22Rv1 (cell line): ENCODE measurements around the gene FAM234B.
"Not testable (repeated sequence)": the region's sequence is repeated elsewhere in the genome, so short reads cannot be mapped to it uniquely, and the experiment has no call there.

Experiments
- ZFX ChIP-seq: fragments of 450-650 bp; IDR thresholded peaks from 2 replicates; pipeline ENCODE4 v1.6.1; 2017; ENCODE audit warnings: antibody characterized with exemption, borderline replicate concordance
- TF ChIP-seq, protein P1 (sequence below): fragments of 450-650 bp; IDR thresholded peaks from 2 replicates; pipeline ENCODE4 v1.5.1; 2017; ENCODE audit warnings: mild to moderate bottlenecking

DNA sequence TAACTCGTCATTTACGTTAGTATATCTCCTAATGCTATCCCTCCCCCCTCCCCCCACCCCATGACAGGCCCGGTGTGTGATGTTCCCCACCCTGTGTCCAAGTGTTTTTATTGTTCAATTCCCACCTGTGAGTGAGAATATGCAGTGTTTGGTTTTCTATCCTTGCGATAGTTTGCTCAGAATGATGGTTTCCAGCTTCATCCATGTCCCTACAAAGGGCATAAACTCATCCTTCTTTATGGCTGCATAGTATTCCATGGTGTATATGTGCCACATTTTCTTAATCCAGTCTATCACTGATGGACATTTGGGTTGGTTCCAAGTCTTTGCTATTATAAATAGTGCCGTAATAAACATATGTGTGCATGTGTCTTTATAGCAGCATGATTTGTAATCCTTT lies 39.5 kb downstream of the FAM234B start:
- TF ChIP-seq, protein P1, sequence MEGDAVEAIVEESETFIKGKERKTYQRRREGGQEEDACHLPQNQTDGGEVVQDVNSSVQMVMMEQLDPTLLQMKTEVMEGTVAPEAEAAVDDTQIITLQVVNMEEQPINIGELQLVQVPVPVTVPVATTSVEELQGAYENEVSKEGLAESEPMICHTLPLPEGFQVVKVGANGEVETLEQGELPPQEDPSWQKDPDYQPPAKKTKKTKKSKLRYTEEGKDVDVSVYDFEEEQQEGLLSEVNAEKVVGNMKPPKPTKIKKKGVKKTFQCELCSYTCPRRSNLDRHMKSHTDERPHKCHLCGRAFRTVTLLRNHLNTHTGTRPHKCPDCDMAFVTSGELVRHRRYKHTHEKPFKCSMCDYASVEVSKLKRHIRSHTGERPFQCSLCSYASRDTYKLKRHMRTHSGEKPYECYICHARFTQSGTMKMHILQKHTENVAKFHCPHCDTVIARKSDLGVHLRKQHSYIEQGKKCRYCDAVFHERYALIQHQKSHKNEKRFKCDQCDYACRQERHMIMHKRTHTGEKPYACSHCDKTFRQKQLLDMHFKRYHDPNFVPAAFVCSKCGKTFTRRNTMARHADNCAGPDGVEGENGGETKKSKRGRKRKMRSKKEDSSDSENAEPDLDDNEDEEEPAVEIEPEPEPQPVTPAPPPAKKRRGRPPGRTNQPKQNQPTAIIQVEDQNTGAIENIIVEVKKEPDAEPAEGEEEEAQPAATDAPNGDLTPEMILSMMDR: not testable (repeated sequence)
- TF ChIP-seq ZFX: not testable (repeated sequence)
